Measurements from ENCODE around the gene FAM199X. TPM values are rescaled to one million over a fixed set of nuclear protein-coding genes. Genes with fewer than 3 reads are reported as not detected.

FAM199X gene
- total and polyA plus RNA-seq, 2 experiments from 2014 or later = 11.0 to 18.7 TPM

GRCh38 chrX:104189837-104190236 is 23.6 kb downstream of the FAM199X start:
- ATAC-seq (no peak), DNase-seq (ENCODE audit: low spot score) (no peak)
- Mint-ChIP-seq H3K36me3 (ENCODE audit: low read depth) (peaks cover 20% of the 10 kb centered on the region; the same call in 2 of the 3 replicates), H3K27ac (no peak overlapping the region), H3K9me3 (no peaks in the 10 kb centered on the region), H3K4me1 (no peaks in the 10 kb centered on the region), H3K27me3 (ENCODE audit: insufficient read depth, low read depth, poor library complexity) (no peaks in the 10 kb centered on the region), H3K4me3 (no peak overlapping the region)
- Histone ChIP-seq H2AFZ (no peak overlapping the region), H3K4me3 (no peak overlapping the region), H3K4me1 (ENCODE audit: insufficient read depth) (no peaks in the 10 kb centered on the region), H3K27me3 (ENCODE audit: insufficient read depth) (no peaks in the 10 kb centered on the region), H4K20me1 (replicated peaks; ENCODE audit: insufficient read depth) (no peaks in the 10 kb centered on the region), H3F3A (replicated peaks; ENCODE audit: low read depth) (no peaks in the 10 kb centered on the region), H3K79me2 (replicated peaks; ENCODE audit: insufficient read depth) (no peaks in the 10 kb centered on the region), H3K4me2 (no peak overlapping the region), H3K27ac (ENCODE audit: low read depth) (no peak overlapping the region), H3K9me2 (ENCODE audit: insufficient read depth) (no peaks in the 10 kb centered on the region), H3K36me3 (ENCODE audit: insufficient read depth) (peaks cover 3% of the 10 kb centered on the region; the same call in 1 of the 2 replicates)
- TF ChIP-seq STAT1 (IDR thresholded peaks at IDR 0.05; ENCODE audit: unreplicated experiment) (no peak), ZNF114 (CRISPR knock-in tag; IDR thresholded peaks at IDR 0.05) (no peak), REST (IDR thresholded peaks at IDR 0.05; ENCODE audit: unreplicated experiment) (no peak), ZNF331 (CRISPR knock-in tag; IDR thresholded peaks at IDR 0.05; ENCODE audit: low read depth) (no peak), ZNF462 (CRISPR knock-in tag; IDR thresholded peaks at IDR 0.05) (no peak), ETS1 (IDR thresholded peaks at IDR 0.05) (no peak), EZH2 (IDR thresholded peaks at IDR 0.05; ENCODE audit: low read depth, unreplicated experiment) (no peak), EZH2phosphoT487 (IDR thresholded peaks at IDR 0.05; ENCODE audit: unreplicated experiment) (no peak), POLR2AphosphoS5 (IDR thresholded peaks at IDR 0.05; ENCODE audit: low read depth) (no peak), CTCF (conservative IDR thresholded peaks at IDR 0.05; ENCODE audit: low read depth in 2 of 2) (no peak), JUNB (IDR thresholded peaks at IDR 0.05; ENCODE audit: unreplicated experiment) (no peak), CREB1 (CRISPR knock-in tag; IDR thresholded peaks at IDR 0.05; ENCODE audit: low read depth) (no peak), NANOG (IDR thresholded peaks at IDR 0.05; ENCODE audit: borderline replicate concordance) (no peak)

All from GM23338 (cell line).